Ovary (tissue), 9 donors: Measurements from ENCODE around the gene MICALL2. TPM values are rescaled to one million over a fixed set of nuclear protein-coding genes. Genes with fewer than 3 reads are reported as not detected.

Experiments used
- DNase-seq, 5 donors: peaks; one replicate each; pipeline ENCODE4 v3.0.0-alpha.2; 2019 to 2020
- H3K27ac ChIP-seq, 2 donors: fragments of 200-600 bp; one replicate each; pipeline versions ENCODE4 v1.5.1 to v1.8.0; 2019 to 2022
- H3K27me3 ChIP-seq: fragments of 200-600 bp; one replicate; pipeline ENCODE4 v1.8.0; 2022
- H3K36me3 ChIP-seq: fragments of 200-600 bp; sonication (generic); one replicate; pipeline ENCODE4 v1.5.1; 2019
- H3K4me1 ChIP-seq: one replicate; pipeline ENCODE4 v1.8.1; 2013; ENCODE audit warnings: mild to moderate bottlenecking, moderate library complexity; ENCODE audit not compliant: insufficient read depth
- H3K4me3 ChIP-seq: fragments of 200-600 bp; sonication (generic); one replicate; pipeline ENCODE4 v1.5.1; 2017
- H3K9me3 ChIP-seq, 2 donors: fragments of 200-600 bp in 1 of 2; sonication (generic) in 1 of 2; one replicate each; pipeline versions ENCODE4 v1.5.1 to v1.8.1; 2013 to 2019; ENCODE audit warnings: mild to moderate bottlenecking in 1 of 2, moderate library complexity in 1 of 2
- EP300 ChIP-seq: sonication (generic); formaldehyde crosslinking; IDR thresholded peaks from one replicate; pipeline ENCODE4 v1.6.1; 2017; ENCODE audit warnings: antibody characterized with exemption
- POLR2A ChIP-seq: fragments of 450-650 bp; IDR thresholded peaks from one replicate; pipeline ENCODE4 v1.6.1; 2017; ENCODE audit warnings: antibody characterized with exemption, mild to moderate bottlenecking, moderate library complexity
- WGBS, 3 donors: extraction: QIAGEN DNeasy Blood & Tissue Kit in 1 of 3; methylation state at CpG; one replicate each; pipeline versions ENCODE4 v1.1.5 to v1.1.7; 2013 to 2017; 5-methylcytosine and 5-hydroxymethylcytosine counted together
- intact Hi-C, 4 donors: fragments of 100-400 bp; cut with DNase I; formaldehyde crosslinking; loops; one replicate each; pipeline versions ENCODE4 v1.11.0 to v1.15.1; 2022 to 2023
- polyA plus RNA-seq, 2 donors: library from polyadenylated mRNA; stranded (reverse); fragments of 200-250 nt in 1 of 2; fragments of 350-450 nt in 1 of 2; fragmentation: Illumina TruSeq in 1 of 2; extraction: RNeasy Lipid Tissue Mini Kit (QIAGEN cat#74804) in 1 of 2; gene quantifications; one replicate each; pipeline ENCODE4 v1.2.3, GENCODE V29; 2013 to 2014
- total RNA-seq, 7 donors: library from RNA; depleted of rRNA in 2 of 7; stranded (reverse); fragments of >200 nt in 2 of 7; fragmentation: NEBNext Ultra II Directional in 3 of 7; extraction: Animal tissue kit (Norgen Biotek cat#: 25700) in 3 of 7; gene quantifications; one replicate each; pipeline versions ENCODE4 v1.1.0 to v1.2.4, GENCODE V29; 2016 to 2023
- TF ChIP-seq, protein P1 (sequence below), 3 donors: fragments of 450-650 bp in 2 of 3; fragments of 200-600 bp in 1 of 3; IDR thresholded peaks; one replicate each; pipeline versions ENCODE4 v1.5.1 to v1.8.0; 2016 to 2022; ENCODE audit warnings: antibody characterized with exemption in 3 of 3, mild to moderate bottlenecking in 1 of 3
- donor health status: DM: no; HTN: no; CAD: no; lungs with moderate emphysema.
- donor health status: DM: no; HTN: no; CAD: no.
- donor health status: Bipolar disorder and iron deficiency.
- donor health status: DM: yes; HTN: yes; CAD: no.
- donor health status: DM: no; HTN: no; CAD: no.
- donor health status: DM: yes; HTN: yes; CAD: no.

Gene MICALL2
- total and polyA plus RNA-seq, 9 donors, result 0.95 to 13.4 (median 6.5) TPM

DNA sequence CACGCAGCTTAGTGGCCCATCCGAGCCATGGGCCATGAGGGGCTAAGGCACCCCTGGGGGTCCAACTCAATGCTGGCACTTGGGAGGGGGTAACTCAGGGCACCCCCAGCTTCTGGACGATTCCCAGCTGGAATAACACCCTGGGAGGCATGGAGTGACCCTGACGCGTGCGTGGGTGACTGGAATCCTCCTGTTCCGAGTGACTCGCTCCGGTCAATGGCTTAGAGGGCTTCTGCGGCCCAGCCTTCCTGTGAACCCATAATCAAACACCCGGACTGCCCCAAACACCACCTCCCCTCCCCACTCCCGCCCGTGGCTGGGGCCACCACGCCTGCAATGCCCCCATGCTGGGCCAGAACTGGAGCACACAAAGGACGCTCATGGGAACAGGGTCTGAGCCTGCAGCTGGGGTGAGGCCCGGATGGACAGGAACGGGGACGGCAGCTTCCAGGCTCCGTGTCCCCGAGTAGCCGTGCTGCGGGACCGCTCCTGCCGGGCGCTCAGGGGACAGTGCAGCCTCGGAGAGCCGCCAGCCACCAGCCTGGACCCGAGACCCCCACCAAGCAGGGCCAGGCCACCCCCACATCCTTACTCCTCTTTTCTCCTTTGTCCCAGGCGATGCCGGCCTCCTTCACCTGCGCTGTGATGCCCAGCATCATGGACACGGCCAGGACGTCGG, 36.4 kb upstream of the MICALL2 start:
- TF ChIP-seq, protein P1, sequence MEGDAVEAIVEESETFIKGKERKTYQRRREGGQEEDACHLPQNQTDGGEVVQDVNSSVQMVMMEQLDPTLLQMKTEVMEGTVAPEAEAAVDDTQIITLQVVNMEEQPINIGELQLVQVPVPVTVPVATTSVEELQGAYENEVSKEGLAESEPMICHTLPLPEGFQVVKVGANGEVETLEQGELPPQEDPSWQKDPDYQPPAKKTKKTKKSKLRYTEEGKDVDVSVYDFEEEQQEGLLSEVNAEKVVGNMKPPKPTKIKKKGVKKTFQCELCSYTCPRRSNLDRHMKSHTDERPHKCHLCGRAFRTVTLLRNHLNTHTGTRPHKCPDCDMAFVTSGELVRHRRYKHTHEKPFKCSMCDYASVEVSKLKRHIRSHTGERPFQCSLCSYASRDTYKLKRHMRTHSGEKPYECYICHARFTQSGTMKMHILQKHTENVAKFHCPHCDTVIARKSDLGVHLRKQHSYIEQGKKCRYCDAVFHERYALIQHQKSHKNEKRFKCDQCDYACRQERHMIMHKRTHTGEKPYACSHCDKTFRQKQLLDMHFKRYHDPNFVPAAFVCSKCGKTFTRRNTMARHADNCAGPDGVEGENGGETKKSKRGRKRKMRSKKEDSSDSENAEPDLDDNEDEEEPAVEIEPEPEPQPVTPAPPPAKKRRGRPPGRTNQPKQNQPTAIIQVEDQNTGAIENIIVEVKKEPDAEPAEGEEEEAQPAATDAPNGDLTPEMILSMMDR (IDR thresholded peaks at IDR 0.05), result no peak
- TF ChIP-seq POLR2A (no peak), EP300 (no peak)
- H3K4me3 ChIP-seq, result no peak overlapping the region
- H3K4me1 ChIP-seq, result no peaks in the 10 kb centered on the region
- 87 to 88% (median 87%) methylated on average over 34 of the region's 34 CpGs for WGBS, 3 donors
- H3K36me3 ChIP-seq, result no peaks in the 10 kb centered on the region
- H3K27ac ChIP-seq, result no peak overlapping the region
- no peaks in the 10 kb centered on the region for H3K9me3 ChIP-seq
- DNase-seq, result no peak
- H3K27me3 ChIP-seq, result no peaks in the 10 kb centered on the region
- intact Hi-C loops, result no loop called here

- no peaks in the 10 kb centered on the region for H3K4me1 ChIP-seq
- H3K27me3 ChIP-seq, result no peaks in the 10 kb centered on the region
- 89 to 91% (median 91%) methylated on average over 21 to 27 of the region's 27 CpGs for WGBS, 3 donors
- TF ChIP-seq POLR2A, result no peak
- peak in 1 of 5 donors; percentile 34 for DNase-seq
- no peak overlapping the region for H3K27ac ChIP-seq
- no peak overlapping the region for H3K4me3 ChIP-seq
- H3K9me3 ChIP-seq, result no peaks in the 10 kb centered on the region
- H3K36me3 ChIP-seq, result no peaks in the 10 kb centered on the region
- intact Hi-C loops, result no loop called here
These were observed 35.7 kb upstream of the MICALL2 start for GRCh38 chr7:1494866-1495563.

DNA sequence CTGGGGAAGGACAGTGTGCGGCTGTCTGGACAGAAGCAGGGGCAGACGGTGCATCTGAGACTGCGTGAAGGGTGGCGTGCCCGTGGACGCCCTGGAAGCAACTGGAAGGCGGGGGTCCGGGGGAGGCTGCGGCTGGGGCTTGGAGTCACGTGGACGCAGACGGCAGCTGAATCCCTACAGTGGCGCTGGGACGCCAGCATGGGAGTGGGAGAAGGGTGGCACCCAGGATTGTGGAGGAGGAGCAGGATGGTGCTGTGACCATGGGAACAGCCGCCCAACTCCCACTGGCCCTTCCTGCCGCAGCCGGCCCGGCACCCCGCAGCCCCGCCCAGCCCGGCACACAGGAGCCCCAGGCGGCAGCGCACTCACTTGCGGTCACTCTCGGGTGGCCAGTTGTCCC, 35.2 kb upstream of the MICALL2 start:
- no peak overlapping the region for H3K27ac ChIP-seq
- intact Hi-C loops, result no loop called here
- H3K4me3 ChIP-seq, result no peak overlapping the region
- H3K36me3 ChIP-seq, result no peaks in the 10 kb centered on the region
- TF ChIP-seq, protein P1 (IDR thresholded peaks at IDR 0.05), result no peak
- TF ChIP-seq POLR2A (no peak), EP300 (no peak)
- WGBS, 3 donors, result 82 to 85% (median 83%) methylated on average over 25 of the region's 25 CpGs
- no peaks in the 10 kb centered on the region for H3K4me1 ChIP-seq
- DNase-seq, result no peak
- H3K27me3 ChIP-seq, result no peaks in the 10 kb centered on the region
- H3K9me3 ChIP-seq, result no peaks in the 10 kb centered on the region

GRCh38 chr7:1493571-1493970, 34.3 kb upstream of the MICALL2 start:
- TF ChIP-seq EP300, result no peak
- TF ChIP-seq POLR2A, result no peak
- TF ChIP-seq, protein P1 (IDR thresholded peaks at IDR 0.05), result no peak
- no peak overlapping the region for H3K27ac ChIP-seq
- H3K36me3 ChIP-seq, result no peaks in the 10 kb centered on the region
- no peaks in the 10 kb centered on the region for H3K4me1 ChIP-seq
- no peaks in the 10 kb centered on the region for H3K27me3 ChIP-seq
- intact Hi-C loops, result no loop called here
- WGBS, 3 donors, result 91 to 93% (median 92%) methylated on average over 26 of the region's 26 CpGs
- H3K4me3 ChIP-seq, result no peak overlapping the region
- no peaks in the 10 kb centered on the region for H3K9me3 ChIP-seq
- DNase-seq, result no peak

GRCh38 chr7:1493129-1493528, 33.9 kb upstream of the MICALL2 start:
- no peak overlapping the region for H3K27ac ChIP-seq
- TF ChIP-seq EP300, result no peak
- TF ChIP-seq POLR2A, result no peak
- TF ChIP-seq, protein P1 (IDR thresholded peaks at IDR 0.05), result no peak
- H3K36me3 ChIP-seq, result no peaks in the 10 kb centered on the region
- WGBS, 3 donors, result 91 to 94% (median 93%) methylated on average over 20 of the region's 20 CpGs
- H3K4me3 ChIP-seq, result no peak overlapping the region
- H3K27me3 ChIP-seq, result no peaks in the 10 kb centered on the region
- no peaks in the 10 kb centered on the region for H3K4me1 ChIP-seq
- DNase-seq, result no peak
- intact Hi-C loops, result no loop called here
- H3K9me3 ChIP-seq, result no peaks in the 10 kb centered on the region
